Measurements from ENCODE around the gene YPEL2. TPM values are rescaled to one million over a fixed set of nuclear protein-coding genes. Genes with fewer than 3 reads are reported as not detected.

Gene YPEL2
- total and polyA plus RNA-seq, 2 of the 13 experiments (the other 11 are each of a cell fraction or from before 2014, with no cell fraction given) = 8.5 to 21.1 TPM

- peaks cover 83% of the 10 kb centered on the region for H3K4me1 ChIP-seq (ENCODE audit: insufficient read depth, low read length)
- intact Hi-C loops (cut with micrococcal nuclease; ENCODE audit: unreplicated experiment) = loop anchor here (1.0 to 2.0 kb wide), 4 partner anchors 17 to 73 kb away; no protein-coding TSS in a partner anchor
- TF ChIP-seq ZSCAN12 (CRISPR knock-in tag; IDR thresholded peaks at IDR 0.05) (peak; percentile 49), ZNF414 (CRISPR knock-in tag; IDR thresholded peaks at IDR 0.05) (no peak), ZNF513 (CRISPR knock-in tag; conservative IDR thresholded peaks at IDR 0.05) (0 out of 2 replicates have a peak, but pooled peaks have one; percentile 43), ZSCAN22 (CRISPR knock-in tag; IDR thresholded peaks at IDR 0.05) (no peak), ZNF800 (CRISPR knock-in tag; IDR thresholded peaks at IDR 0.05) (peak; percentile 61; the same call in 1 of the 2 replicates), PREB (CRISPR knock-in tag; IDR thresholded peaks at IDR 0.05) (0 out of 2 replicates have a peak, but pooled peaks have one; percentile 24), ZMAT3 (CRISPR knock-in tag; conservative IDR thresholded peaks at IDR 0.05) (peak; percentile 86), GPBP1L1 (CRISPR knock-in tag; IDR thresholded peaks at IDR 0.05) (no peak), CEBPB (IDR thresholded peaks at IDR 0.05; ENCODE audit: borderline replicate concordance, low read depth, low read length) (no peak), NR2F1 (CRISPR knock-in tag; IDR thresholded peaks at IDR 0.05) (peak in 1 of 2 experiments; percentile 20; a peak in 1 of 4 replicates), PLSCR1 (CRISPR knock-in tag; IDR thresholded peaks at IDR 0.05; ENCODE audit: borderline replicate concordance) (no peak), MYC (CRISPR knock-in tag; IDR thresholded peaks at IDR 0.05; ENCODE audit: borderline replicate concordance) (peak; percentile 94)
Observed at GRCh38 chr17:59366773-59367656, 35.6 kb downstream of the YPEL2 start.

More at GRCh38 chr17:59366773-59367656, 35.6 kb downstream of the YPEL2 start:
- WGBS (ENCODE audit: low lambda C conversion rate) = 1% methylated on average over 8 of the region's 8 CpGs
- no peaks in the 10 kb centered on the region for H3K27me3 ChIP-seq (ENCODE audit: control insufficient read depth in 1 of 2, insufficient read depth in 2 of 2, low read length in 2 of 2)
- H3K36me3 ChIP-seq (replicated peaks in 1 of 2; ENCODE audit: control insufficient read depth in 1 of 2, insufficient read depth in 2 of 2, low read length in 2 of 2) = peaks cover 2 to 4% of the 10 kb centered on the region in 2 experiments; a peak in 3 of 5 replicates
- H3K79me2 ChIP-seq (ENCODE audit: insufficient read depth, low read length) = peaks cover 10% of the 10 kb centered on the region
- H3K9me3 ChIP-seq (ENCODE audit: low read length) = no peaks in the 10 kb centered on the region
- no peaks in the 10 kb centered on the region for H4K20me1 ChIP-seq (ENCODE audit: insufficient read depth, low read length)
- ATAC-seq (peak; percentile 90), FAIRE-seq (peak; percentile 100), DNase-seq (ENCODE audit: low spot score) (peak; percentile 98)
- in situ Hi-C loops (cut with HindIII; ENCODE audit: extremely low pct_ligation_motif_present, low pct_unique_long_range_greater_than_20kb) = loop anchor here (5.0 kb wide), 2 partner anchors 35 to 55 kb away; partner anchors contain the start of gene YPEL2
- H3K4me2 ChIP-seq (ENCODE audit: low read depth, low read length) = peak overlapping the region; percentile 92
- peak overlapping the region; percentile 24 to 62 (median 41) for H3K4me3 ChIP-seq (replicated peaks in 1 of 3; ENCODE audit: insufficient read depth in 1 of 3, low read depth in 2 of 3, low read length in 3 of 3)
- CTCF ChIA-PET (ENCODE audit: low intra/inter-chr PET ratio, low total read pairs) = interaction anchor here (1.0 kb wide), 1 partner anchor 74 kb away, joined by 4 read pairs; no protein-coding TSS in a partner anchor
- BruUV-seq (replicated peaks) = no TSS peak
- peak overlapping the region; percentile 58 for H3K9ac ChIP-seq (ENCODE audit: insufficient read depth, low read depth, low read length)
- H2AFZ ChIP-seq (ENCODE audit: low read length) = no peak overlapping the region
- H3K27ac ChIP-seq (ENCODE audit: extremely low read length, insufficient read depth, low read length) = peak overlapping the region; percentile 76
- POLR2A ChIA-PET = interaction anchor here (0.7 to 2.1 kb wide), 11 partner anchors 8 to 63 kb away, joined by 3 to 17 read pairs (median 8); no protein-coding TSS in a partner anchor
